Smooth muscle cell of the brain vasculature (primary cell): Measurements from ENCODE around the gene ATP6V1G3.
"Not testable (repeated sequence)": the region's sequence is repeated elsewhere in the genome, so short reads cannot be mapped to it uniquely, and the experiment has no call there.

ENCODE experiments used
- DNase-seq: peaks from one replicate; pipeline ENCODE4 v3.0.0-alpha.2; 2012; ENCODE audit warnings: low read depth, low spot score

Gene ATP6V1G3, protein sequence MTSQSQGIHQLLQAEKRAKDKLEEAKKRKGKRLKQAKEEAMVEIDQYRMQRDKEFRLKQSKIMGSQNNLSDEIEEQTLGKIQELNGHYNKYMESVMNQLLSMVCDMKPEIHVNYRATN

DNA sequence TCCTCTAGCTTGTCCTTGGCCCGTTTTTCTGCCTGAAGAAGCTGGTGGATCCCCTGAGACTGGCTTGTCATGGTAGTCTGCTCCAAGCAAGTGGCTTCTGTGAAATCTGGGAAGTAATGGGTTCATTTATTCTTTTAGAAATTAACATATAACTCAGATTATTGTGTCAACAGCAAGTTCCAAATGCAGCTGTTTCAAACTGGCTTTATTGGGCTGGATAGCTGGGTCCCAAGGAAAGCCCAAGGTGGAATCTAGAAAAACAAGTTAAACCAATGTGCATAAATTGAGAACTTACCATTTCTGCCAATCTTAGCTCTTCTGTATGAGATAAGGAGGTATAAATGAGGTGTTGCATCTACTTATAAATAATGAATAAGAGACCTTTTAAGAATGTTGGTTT, at the start of gene ATP6V1G3:
ATP6V1G3 (minus strand) TSS at position 101 of the 400 bp plus-strand sequence; CDS start at position 71, 30 bp downstream.
- no peak for DNase-seq

DNA sequence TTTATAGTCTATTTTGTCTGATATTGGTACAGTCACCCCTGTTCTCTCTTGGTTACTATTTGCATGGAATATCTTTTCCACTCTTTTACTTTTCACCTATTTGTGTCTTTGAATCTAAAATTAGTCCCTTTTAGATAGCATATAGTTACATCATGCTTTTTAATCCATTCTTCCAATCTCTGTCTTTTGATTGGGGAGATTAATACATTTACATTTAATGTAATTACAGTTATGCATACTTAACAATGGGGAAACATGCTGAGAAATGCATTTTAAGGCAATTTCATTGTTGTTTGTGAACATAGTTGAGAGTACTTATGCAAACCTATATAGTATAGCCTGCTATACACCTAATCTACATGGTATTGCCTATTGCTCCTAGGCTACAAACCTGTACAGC, 48.4 kb upstream of the ATP6V1G3 start:
- no peak for DNase-seq

DNA sequence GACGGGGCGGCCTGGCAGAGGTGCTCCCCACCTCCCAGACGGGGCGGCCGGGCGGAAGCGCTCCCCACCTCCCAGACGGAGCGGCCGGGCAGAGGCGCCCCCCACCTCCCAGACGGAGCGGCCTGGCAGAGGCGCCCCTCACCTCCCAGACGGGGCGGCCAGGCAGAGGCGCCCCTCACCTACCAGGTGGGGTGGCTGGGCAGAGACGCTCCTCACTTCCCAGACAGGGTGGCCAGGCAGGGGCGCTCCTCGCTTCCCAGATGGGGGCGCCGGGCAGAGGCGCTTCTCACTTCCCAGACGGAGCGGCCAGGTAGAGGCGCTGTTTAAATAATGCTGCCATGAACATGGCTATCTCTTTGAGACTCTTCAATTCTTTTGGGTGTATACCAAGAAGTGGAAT, 43.7 kb upstream of the ATP6V1G3 start:
- no peak for DNase-seq

DNA sequence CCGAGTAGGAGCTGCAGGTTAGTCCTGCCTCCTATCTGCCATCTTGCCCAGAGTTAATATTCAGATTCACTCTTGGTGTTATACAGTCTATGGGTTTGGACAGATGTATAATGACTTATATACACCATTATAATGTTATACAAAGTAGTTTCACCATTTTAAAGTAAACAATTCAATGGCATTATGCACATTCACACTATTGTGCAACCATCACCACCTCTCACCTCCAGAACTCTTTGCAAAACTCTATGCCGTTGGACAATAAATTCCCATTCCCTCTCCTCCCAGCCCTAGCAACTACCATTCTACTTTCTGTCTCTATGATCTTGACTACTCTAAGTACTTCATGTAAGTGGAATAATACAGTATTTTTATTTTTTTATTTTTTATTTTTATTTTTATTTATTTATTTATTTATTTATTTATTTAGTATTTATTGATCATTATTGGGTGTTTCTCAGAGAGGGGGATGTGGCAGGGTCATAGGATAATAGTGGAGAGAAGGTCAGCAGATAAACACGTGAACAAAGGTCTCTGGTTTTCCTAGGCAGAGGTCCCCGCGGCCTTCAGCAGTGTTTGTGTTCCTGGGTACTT, 42.8 kb upstream of the ATP6V1G3 start:
- not testable (repeated sequence) for DNase-seq

DNA sequence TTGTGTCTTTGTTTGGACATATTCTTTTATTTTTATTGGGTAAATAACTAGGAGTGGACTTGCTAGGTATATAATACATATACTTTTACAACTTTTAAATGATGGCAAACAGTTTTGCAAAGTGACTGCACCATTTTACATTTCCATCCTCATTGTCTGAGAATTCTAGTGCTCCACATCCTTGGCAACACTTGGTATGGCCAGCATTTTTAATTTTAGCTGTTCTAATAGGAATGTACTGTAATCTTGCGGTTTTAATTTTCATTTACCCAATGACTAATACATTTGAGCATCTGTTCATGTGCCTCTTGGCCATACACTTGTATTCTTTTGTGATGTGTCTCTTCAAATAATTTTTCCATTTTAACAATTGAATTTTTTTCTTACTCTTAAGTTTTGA, 37.0 kb upstream of the ATP6V1G3 start:
- DNase-seq: no peak

DNA sequence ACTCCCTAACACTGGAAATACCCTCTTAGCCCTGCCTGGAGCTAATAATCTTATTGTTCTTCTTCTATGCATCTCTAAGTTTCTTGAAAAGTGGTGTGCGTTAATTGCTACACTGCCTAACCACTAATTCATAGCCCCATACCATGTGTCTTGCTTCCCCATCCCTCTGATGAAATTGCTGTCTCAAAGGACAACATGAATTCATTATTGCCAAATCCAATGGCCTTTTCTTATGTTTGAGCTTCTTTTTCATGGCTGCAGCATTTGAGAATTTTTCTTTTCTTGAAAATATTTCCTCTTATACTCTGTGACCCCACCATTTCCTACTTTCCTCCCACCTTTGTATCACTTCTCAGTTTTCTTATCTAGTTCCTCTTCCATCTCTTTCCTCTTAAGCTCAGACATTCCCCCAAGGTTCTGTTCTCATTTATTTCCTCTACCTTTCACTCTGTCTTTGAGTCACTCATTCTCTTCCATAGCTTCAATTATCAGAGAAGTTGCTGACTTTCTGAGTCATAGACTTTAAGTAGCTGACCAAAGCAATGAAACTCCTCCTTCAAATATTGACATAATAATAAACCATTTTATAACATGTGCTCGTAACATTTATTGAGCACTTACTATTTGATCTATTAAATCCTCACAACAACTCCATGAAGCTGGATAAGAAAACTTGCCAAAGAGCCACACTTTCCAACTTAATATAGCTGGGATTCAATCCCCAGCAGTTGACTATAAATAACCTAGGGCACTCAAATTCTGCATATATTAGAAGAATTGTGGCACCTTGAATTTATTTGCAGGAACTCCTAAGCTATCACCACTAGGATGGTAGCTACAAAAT, 35.5 kb upstream of the ATP6V1G3 start:
- no peak for DNase-seq

DNA sequence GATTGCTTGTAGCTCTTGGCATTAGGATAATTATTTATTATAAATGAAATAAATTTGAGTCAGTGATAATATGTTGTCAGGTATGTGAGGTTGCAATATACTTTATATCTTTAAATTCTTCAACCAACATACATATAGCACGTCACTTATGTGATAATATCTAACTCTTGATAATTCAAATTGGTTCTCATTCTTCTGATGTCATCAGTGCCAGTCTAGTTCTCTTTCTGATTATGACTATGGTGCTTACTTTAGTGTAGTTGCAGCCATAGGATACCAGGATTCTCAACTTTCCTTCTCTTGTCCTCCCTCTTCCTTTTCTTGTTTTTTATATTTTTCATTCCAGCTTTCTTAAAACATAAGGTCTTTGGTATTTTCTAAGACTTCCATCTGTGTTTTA, 34.8 kb upstream of the ATP6V1G3 start:
- no peak for DNase-seq

DNA sequence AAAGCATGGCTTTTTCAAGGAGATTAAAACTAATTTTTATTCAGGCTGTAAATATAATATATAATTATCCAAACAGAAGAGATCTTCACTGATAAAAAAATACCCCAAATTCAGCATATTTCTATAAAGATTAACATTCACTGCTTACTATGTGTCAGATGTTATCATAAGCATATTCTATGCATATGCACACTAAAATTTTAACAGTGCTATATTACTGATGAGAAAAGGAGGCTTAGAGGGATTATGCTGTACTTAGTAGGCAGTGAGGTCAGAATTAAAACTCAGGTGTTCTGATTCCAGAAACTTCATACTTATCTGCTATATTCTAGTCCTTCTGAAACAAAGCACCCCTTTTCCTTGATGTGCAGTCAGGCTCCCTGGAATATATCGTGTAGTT, 33.8 kb upstream of the ATP6V1G3 start:
- no peak for DNase-seq

DNA sequence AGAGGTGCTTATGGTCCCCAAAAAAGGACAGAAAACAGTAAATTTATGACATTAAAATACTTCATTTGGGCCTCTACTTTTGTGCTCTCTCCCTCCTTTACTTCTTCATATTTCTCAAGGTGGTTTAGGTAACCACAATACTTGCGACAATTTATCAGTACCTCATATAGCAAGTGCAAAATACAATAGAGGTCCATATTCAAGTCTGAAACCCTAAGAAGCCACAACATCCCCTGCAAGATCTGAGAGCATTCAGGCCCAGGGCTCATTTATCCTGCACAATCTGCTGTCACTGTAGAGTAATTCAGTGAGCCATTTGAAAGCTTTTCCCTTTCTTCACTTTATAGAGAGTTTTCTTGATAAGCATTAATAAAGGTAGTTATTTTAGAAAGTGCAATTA, 24.2 kb upstream of the ATP6V1G3 start:
- DNase-seq: no peak

DNA sequence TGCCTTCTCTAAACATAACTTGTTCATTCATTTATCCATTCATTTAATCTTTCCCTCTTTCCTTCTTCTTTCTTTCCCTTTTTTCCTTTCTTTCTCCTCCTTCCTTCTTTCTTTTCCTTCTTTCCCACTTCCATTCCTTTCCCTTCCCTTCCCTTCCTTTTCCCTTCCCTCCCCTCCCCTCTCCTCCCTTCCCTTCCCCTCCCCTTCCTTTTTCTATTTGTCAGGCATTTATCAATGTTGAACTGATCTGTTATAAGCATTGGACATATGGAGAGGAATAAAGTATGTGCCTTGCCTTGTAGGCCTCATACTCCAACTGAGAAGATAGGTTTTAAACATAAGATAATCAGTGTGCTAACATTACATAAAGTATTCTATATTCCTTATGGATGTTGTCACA, 23.7 kb upstream of the ATP6V1G3 start:
- no peak for DNase-seq

DNA sequence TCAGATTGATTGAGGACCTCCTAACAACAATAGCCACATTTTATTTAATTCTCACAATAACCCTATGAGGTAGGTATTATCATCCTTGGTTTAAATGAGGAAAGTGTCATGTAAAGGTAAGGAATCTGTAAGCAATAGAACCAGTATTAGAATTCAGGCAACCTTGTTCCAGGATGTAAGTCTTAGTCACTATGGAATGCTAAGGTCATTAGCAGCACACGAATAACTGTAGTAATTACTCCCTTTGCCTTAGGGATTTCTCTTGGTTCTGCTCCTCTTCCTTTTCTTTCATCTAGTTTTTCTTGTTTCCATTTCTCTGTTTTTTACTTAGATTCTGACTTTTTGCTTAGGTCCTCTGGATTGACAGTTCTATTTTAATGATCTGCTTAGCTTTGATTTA, 23.1 kb upstream of the ATP6V1G3 start:
- no peak for DNase-seq

DNA sequence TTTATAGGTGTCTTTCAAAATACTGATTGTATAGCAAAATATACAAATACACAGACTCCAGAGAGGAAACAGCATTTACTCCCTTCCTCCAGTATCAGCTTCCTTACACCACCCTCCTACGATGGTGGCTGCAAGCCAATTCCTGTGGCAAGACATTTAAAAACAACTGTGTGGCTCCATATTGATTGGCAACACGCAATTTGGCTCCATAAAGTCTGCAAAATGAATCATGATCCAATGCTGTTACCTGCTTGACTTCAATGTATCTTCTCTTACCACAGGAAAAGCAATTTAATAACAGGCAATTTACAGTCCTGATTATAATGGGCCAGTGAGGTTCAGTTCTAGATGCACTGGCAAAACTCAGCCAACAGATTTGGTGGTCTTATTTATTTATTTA, 19.7 kb upstream of the ATP6V1G3 start:
- no peak for DNase-seq

DNA sequence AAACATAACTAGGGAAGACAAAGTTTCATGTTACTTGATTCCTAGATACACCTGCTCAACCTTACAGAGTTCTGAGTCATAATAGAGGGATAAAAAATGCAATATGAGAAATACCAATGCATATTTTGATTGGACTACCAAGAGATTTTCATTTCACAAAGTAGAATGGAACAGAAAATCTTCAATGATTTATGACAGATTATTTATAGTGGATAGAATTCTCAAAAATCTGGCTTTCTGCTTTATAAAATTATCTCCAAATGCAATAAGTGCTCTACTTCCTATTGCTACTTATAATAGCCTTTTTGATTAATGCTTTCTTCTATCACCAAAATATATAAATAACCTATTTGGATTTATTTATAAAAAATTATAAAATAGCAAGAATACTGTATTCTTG, 18.9 kb upstream of the ATP6V1G3 start:
- no peak for DNase-seq

DNA sequence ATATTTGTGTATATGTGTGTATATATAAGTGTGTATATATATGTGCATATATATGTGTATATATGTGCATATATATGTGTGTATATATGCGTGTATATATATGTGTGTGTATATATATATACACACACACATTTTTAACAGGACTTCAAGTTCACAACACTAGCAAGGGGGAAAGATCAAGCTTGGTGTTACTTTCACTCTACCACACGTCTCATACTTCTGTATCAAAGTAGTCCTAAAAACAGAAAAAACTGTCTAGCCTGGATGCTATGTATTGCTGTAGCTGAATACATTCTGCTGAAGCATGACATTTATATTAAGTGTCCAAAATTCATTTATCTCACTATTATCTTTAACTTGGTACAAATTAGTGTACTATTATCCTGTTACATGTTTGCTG, 17.9 kb upstream of the ATP6V1G3 start:
- no peak for DNase-seq

DNA sequence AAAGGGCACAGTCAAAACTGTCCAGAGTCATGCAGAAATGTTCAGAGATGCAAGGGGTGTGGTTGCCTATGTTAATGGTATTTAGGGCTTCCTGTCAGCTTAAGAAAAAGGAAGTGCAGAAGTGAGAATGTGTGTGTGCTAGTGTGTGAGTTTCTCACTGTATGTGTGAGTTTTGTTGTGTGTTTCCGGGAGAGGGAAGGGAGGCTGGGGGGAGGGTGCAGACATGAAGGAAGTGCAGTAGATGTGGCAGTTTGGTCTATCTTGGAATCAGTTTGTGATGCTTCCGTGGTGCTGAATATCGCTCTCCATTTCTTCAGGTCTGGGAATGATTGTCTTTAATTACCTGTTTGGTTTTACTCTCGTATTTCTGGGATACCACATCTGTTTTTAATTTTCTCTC, 16.5 kb upstream of the ATP6V1G3 start:
- no peak for DNase-seq

DNA sequence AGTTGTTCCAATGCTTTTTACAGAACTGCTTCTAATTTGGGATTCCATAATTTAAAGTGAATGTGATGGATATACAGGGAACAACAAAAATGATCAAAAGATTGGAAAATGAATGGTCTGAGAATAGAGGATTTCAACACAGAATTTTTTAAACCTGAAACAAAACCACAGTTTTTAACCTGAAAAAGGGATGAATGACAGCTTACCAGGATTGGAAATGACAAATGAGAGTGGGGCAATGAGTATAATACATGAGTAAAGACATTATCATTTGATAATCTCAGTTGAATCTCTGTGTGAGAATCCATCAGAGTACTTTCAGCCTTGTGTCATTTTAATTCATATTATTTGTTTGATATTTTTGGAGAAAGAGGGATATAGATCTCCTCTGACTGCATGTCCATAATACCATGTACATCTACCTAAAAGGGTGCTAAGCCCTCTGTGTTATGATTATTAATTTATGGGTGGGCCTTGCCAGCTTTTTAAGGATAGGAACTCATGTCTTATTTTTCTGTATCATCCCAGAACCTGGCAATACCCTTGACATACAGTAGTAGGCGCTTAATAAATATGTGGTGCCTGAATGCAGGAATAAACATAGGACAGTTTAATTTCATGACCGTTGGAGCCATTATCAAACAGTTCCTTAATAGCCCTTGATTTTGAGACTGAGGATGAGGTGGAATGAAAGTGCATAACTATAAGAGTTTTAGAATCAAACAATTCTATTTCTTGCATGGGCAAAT, 12.4 kb upstream of the ATP6V1G3 start:
- DNase-seq: no peak

DNA sequence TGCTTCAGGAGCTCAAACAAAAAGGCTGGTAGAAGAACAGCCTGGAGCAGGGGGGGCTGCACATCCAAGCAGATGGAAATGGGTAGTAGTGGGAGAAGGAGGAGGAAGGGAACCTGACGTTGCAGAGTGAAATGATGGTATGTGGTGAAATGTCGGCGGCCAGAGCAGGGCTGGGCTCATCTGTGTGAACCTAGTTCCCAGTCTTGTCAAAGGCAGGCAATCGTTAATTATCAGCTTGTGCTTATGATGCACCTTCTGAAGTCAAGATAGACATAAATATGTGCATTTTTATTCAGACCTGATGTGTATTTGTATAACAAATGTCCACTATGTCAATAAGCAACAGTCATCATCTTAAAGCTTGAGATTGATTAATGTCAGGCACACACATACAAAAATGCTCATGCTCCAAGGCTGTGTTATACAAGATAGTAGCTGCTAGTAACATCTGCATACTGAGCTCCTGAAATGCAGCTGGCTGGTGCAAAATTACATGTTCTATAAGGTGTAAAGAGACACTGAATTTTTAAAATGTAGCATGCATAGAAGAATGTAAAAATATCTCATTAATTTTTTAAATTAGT, 10.6 kb upstream of the ATP6V1G3 start:
- DNase-seq: no peak

DNA sequence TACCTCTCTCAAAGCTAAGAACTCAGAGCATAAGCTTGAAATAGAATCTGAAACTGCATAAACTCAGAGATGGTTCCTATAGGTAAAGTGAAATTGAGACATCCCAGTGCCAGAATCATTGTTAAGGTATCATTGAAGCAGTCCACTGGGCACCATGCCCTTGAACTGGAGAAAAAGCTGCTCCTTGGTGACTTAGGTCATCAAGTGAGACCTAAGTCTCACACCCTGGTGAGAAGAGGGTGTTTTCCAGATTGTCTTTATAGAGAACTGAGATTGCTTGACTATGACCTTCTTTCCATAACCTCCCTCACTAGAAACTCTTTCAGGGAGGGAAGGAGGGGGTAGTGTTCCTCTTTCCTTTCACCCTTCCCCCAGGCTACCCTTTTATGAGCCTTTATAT, 9.4 kb upstream of the ATP6V1G3 start:
- DNase-seq: no peak

DNA sequence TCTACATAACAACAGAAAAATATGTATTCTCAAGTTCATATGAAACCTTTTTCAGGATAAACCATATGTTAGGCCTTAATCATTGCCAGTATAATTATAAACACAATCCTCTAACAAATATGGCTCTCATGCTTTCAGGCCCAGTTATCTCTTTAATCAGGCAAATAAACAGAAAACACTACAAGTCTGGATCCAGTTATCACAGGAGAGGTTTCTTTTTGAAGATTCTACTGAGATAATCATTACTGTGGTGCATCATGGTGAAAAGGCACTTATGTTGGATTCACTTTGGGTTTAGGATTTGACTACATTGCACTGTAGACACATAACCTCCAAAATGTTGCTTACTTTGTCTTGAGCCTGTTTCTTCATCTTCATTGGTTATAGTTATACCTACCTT, 8.4 kb upstream of the ATP6V1G3 start:
- DNase-seq: no peak

DNA sequence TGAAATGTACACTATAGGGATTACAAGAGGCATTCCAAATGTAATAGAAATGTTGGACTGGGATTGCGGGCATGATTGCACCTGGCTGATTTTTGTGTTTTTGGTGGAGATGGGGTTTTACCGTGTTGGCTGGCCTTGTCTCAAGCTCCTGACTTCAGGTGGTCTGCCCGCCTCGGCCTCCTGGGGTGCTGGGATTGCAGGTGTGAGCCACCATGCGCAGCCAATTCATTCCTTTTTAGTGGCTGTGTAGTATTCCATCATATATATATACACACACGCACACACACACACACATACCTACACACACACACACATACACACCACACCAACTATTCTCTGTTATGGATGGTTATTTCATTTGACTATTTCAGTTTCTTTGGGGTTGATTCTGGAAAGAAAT, 4.7 kb upstream of the ATP6V1G3 start:
- no peak for DNase-seq

DNA sequence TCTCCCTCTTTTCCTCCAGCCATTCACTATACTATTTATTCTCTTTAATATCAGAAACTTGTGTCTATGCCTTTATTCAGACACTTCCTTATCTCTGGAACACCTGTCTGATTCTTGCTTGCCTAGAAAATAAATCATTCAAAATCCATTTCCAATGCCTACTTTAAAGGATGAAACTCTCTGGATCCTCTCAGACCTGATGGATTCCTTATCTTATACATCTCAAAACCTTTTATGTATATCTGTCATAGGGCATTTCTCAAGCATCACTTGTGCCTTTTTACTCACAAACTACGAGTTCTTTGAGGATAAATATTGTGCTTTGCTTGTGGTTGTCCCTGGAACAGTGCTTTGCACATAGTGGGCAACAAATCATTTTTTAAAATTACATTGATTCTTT, 3.8 kb upstream of the ATP6V1G3 start:
- no peak for DNase-seq

DNA sequence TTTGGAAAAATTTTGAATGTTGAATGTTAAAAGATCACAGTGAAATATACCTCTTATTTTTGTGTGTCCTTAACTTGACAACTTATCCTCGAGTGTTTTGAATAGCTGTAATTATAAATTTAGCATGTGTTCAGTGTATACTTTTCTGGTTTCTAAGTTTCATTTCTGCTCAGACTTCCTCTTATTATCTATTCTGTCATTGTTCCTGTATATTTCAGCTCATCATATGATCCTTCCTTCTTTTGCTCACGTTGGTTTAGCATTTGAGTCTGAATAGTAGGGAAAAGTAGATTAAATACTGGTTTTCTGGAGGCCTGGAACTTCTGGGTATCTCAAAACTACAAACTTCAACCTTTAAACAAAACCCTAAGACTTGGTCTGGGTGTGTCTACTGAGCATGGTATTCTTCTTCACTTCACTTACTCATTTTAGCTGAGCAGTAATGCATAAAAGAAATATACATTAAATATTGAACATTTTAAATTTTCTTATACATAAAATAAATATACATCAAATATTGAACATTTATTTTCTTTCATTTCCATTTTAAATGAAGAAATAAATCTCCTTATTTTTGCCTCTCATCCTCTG, 3.3 kb upstream of the ATP6V1G3 start:
- DNase-seq: no peak
